ENCODE results near the gene ASTN2. TPM values are rescaled to one million over a fixed set of nuclear protein-coding genes. Genes with fewer than 3 reads are reported as not detected.

ASTN2 gene
- total and polyA plus RNA-seq, 2 experiments from 2014 or later, result 7.0 to 24.6 TPM

- H3K79me2 ChIP-seq (replicated peaks; ENCODE audit: insufficient read depth), result no peaks in the 10 kb centered on the region
- Mint-ChIP-seq H3K27me3 (ENCODE audit: insufficient read depth, low read depth, poor library complexity) (no peaks in the 10 kb centered on the region), H3K9me3 (no peaks in the 10 kb centered on the region), H3K36me3 (ENCODE audit: low read depth) (no peaks in the 10 kb centered on the region), H3K4me1 (peaks cover 5% of the 10 kb centered on the region), H3K4me3 (no peak overlapping the region), H3K27ac (no peak overlapping the region)
- H3K4me2 ChIP-seq, result no peak overlapping the region
- ATAC-seq (no peak), DNase-seq (ENCODE audit: low spot score) (no peak)
- no peaks in the 10 kb centered on the region for H3K9me2 ChIP-seq (ENCODE audit: insufficient read depth)
- H3K36me3 ChIP-seq (ENCODE audit: insufficient read depth), result no peaks in the 10 kb centered on the region
- no peaks in the 10 kb centered on the region for H3K27me3 ChIP-seq (ENCODE audit: insufficient read depth)
- no peak overlapping the region for H3K4me3 ChIP-seq
- H3K4me1 ChIP-seq (ENCODE audit: insufficient read depth), result peaks cover 4% of the 10 kb centered on the region
- H3F3A ChIP-seq (replicated peaks; ENCODE audit: low read depth), result no peaks in the 10 kb centered on the region
- H3K27ac ChIP-seq (ENCODE audit: low read depth), result no peak overlapping the region
- H4K20me1 ChIP-seq (replicated peaks; ENCODE audit: insufficient read depth), result no peaks in the 10 kb centered on the region; the same call in none of the 2 replicates
- TF ChIP-seq CTCF (conservative IDR thresholded peaks at IDR 0.05; ENCODE audit: low read depth in 2 of 2) (no peak), ZNF114 (CRISPR knock-in tag; IDR thresholded peaks at IDR 0.05) (no peak), JUNB (IDR thresholded peaks at IDR 0.05; ENCODE audit: unreplicated experiment) (no peak), EZH2 (IDR thresholded peaks at IDR 0.05; ENCODE audit: low read depth, unreplicated experiment) (no peak), REST (IDR thresholded peaks at IDR 0.05; ENCODE audit: unreplicated experiment) (no peak), CREB1 (CRISPR knock-in tag; IDR thresholded peaks at IDR 0.05; ENCODE audit: low read depth) (no peak), ZNF462 (CRISPR knock-in tag; IDR thresholded peaks at IDR 0.05) (no peak), ETS1 (IDR thresholded peaks at IDR 0.05) (no peak), STAT1 (IDR thresholded peaks at IDR 0.05; ENCODE audit: unreplicated experiment) (no peak), EZH2phosphoT487 (IDR thresholded peaks at IDR 0.05; ENCODE audit: unreplicated experiment) (no peak), ZNF331 (CRISPR knock-in tag; IDR thresholded peaks at IDR 0.05; ENCODE audit: low read depth) (no peak), NANOG (IDR thresholded peaks at IDR 0.05; ENCODE audit: borderline replicate concordance) (no peak), POLR2AphosphoS5 (IDR thresholded peaks at IDR 0.05; ENCODE audit: low read depth) (no peak)
- no peak overlapping the region for H2AFZ ChIP-seq
Observed at GRCh38 chr9:117296453-117296852, 118.4 kb downstream of the ASTN2 start.

Measured in GM23338 (cell line).